GM15510 (cell line): Measurements from ENCODE around the gene LY6G5C.

Experiments used
- POLR2A ChIP-seq: IDR thresholded peaks from 3 replicates; pipeline ENCODE4 v1.6.1; 2011; ENCODE audit warnings: borderline replicate concordance; ENCODE audit not compliant: insufficient read length; ENCODE audit errors: extremely low read depth

Gene LY6G5C, protein sequence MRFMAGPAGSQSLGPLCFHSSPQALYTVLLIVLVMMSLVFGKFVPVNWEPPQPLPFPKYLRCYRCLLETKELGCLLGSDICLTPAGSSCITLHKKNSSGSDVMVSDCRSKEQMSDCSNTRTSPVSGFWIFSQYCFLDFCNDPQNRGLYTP

GRCh38 chr6:31680226-31681134 is at the start of gene LY6G5C:
LY6G5C (minus strand) TSS chr6:31681067; CDS start chr6:31680373, 694 bp downstream.
- TF ChIP-seq POLR2A, result no peak

GRCh38 chr6:31729979-31730630 is 49.2 kb upstream of the LY6G5C start:
- peak; percentile 47 for TF ChIP-seq POLR2A

GRCh38 chr6:31729515-31729978 is 48.7 kb upstream of the LY6G5C start:
- TF ChIP-seq POLR2A, result no peak

GRCh38 chr6:31728767-31729514 is 48.1 kb upstream of the LY6G5C start, which contains the start of gene DDAH2:
DDAH2 (minus strand) TSS chr6:31729299; CDS start chr6:31729161, 138 bp downstream.
- TF ChIP-seq POLR2A, result no peak

DNA sequence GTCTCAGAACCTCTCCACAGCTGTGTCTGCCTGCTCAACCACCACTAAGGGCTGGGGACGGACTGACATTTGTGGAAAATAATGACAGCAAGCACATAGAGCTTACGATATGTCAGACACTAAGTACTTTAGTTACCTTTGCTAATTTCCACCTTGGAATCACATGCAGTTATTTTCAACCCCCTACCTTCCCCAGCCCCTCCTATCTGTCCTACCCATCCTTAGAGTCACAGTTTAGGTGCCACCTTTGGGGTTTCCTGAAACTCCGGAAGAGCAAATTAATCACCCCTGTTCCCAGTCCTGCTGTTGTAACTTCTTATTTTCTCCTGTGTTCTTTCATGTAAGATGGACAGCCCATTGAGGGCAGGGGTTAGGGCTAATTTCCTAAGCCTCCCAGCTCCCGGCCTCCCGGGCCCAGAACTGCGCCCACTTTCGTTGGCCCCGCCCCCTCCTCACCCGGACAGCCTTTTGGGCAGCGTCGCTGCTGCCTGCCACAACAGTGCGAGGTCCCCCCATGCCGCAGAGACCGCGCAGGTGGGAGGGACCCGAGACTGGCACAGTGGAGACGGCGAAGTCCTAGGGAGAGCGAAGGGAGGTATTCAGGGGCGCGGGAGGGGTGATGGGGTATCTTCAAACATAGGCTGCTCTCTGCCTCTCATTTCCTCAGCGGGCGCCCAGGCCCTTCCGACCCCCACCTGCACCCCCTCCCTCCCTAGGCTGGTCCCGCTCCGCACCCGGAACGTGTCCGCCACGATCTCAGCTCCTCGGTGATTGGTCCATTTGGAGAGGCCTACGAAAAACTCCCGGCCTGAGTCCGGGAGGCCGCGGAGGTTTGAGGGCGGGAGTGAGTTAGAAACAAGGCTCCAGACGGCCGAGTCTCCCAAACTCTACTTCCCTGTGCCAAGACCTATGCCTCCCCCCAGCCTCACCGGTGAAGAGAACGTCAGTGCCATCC is 47.1 kb upstream of the LY6G5C start:
- no peak for TF ChIP-seq POLR2A

DNA sequence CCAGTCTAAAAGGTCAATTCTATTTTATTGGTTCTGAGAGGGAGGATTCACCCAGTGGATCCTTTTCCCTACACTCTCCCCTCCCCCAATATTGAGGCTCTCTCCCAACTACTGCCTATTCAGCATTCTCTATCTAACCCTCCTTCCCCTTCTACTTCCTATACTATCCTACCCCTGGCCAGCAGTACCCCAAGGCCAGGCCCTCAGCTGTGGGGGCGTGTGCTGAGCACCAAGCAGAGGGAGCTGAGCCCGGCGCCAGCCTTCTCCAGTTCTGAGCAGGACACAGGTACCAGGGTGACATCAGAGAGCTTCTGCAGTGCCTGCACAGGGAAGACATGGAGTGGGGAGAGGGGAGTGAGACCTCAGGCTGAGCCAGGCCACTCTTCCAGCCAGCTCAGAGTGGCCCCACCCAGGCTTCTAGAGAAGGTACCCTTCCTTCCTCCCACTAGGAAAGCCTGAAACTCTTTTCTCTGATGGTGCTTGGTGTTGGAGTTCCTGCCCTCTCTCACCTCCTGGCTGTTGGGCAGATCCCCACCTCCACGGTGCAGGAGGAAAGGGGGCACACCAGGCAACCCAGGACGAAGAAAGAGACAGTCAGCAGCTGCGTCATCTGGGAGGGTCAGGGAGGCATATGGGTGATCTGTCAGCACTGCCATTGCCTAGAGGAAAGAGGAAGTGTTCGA is 46.3 kb upstream of the LY6G5C start:
- no peak for TF ChIP-seq POLR2A

DNA sequence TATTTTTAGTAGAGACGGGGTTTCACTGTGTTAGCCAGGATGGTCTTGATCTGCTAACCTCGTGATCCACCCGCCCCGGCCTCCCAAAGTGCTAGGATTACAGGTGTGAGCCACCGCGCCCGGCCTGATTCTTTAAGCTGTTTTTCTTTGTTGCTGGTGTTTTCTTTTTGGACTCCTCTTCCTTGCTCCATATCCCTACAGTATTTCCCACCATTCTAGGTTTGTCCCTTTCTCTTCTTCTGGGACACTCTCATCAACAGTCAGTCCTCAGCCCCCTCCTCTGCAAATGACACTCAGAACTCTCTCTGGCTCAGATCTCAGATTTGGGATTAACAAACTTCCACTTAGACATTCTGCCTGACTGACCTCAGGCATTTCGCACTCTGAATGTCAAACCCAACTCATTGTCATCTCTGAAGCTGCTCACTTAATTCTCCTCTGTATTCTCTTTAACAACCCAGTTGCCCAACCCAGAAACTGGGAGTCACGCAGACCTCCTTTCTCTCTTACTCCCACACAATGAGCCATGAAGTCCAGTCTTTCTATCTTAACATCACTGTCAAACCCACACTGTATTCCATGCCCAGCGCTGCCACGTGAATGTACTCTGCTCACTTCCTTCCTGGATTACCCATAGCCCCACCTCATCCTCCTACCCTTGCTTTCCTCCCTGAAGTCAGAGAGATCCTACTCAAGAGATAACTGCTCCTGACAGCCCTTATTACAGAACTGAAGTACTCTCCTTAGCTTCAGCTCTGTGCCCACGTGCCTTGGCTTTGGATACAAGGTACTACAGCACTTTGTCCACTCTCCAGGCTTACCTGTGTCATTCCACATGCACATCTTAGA is 44.9 kb upstream of the LY6G5C start:
- no peak for TF ChIP-seq POLR2A

- no peak for TF ChIP-seq POLR2A
Observed at GRCh38 chr6:31723980-31724691, 43.3 kb upstream of the LY6G5C start.

GRCh38 chr6:31723245-31723979 is 42.5 kb upstream of the LY6G5C start, which contains the start of gene MPIG6B:
MPIG6B (plus strand) TSS chr6:31723373; CDS start chr6:31723384, 11 bp downstream.
- no peak for TF ChIP-seq POLR2A

GRCh38 chr6:31722173-31722572 is 41.3 kb upstream of the LY6G5C start:
- TF ChIP-seq POLR2A, result no peak

GRCh38 chr6:31721351-31722020 is 40.6 kb upstream of the LY6G5C start, which contains the start of gene LY6G6C:
LY6G6C (minus strand) TSS chr6:31721746; CDS start chr6:31721679, 67 bp downstream.
- no peak for TF ChIP-seq POLR2A
